Stimulated activated naive CD4-positive, alpha-beta T cell (primary cell): ENCODE results near the gene TNFSF10.
"Not testable (repeated sequence)": the region's sequence is repeated elsewhere in the genome, so short reads cannot be mapped to it uniquely, and the experiment has no call there.

ENCODE experiments used
- DNase-seq, 6 experiments: peaks; one replicate each; lab custom pipeline; 2025; lab: John Stamatoyannopoulos, UW

TNFSF10 gene

GRCh38 chr3:172522871-172523818 lies at the start of gene TNFSF10:
Gene TNFSF10, minus strand, starts transcription at chr3:172523430. Its CDS starts 46 bp downstream, at chr3:172523384.
- DNase-seq: peak; percentile 28 to 81 (median 57)

- no peak for DNase-seq
Observed at GRCh38 chr3:172569128-172570008, 46.1 kb upstream of the TNFSF10 start.

GRCh38 chr3:172568701-172569100 lies 45.5 kb upstream of the TNFSF10 start:
- no peak for DNase-seq

- not testable (repeated sequence) for DNase-seq
Observed at GRCh38 chr3:172566785-172567184, 43.6 kb upstream of the TNFSF10 start.

- no peak for DNase-seq
Observed at GRCh38 chr3:172564499-172564898, 41.3 kb upstream of the TNFSF10 start.

- DNase-seq: no peak
Observed at GRCh38 chr3:172562871-172563865, 39.9 kb upstream of the TNFSF10 start.

GRCh38 chr3:172561897-172562640 lies 38.8 kb upstream of the TNFSF10 start:
- DNase-seq: no peak

- DNase-seq: no peak
Observed at GRCh38 chr3:172560586-172560985, 37.4 kb upstream of the TNFSF10 start.

GRCh38 chr3:172560026-172560425 lies 36.8 kb upstream of the TNFSF10 start:
- DNase-seq: no peak

- no peak for DNase-seq
Observed at GRCh38 chr3:172559020-172559419, 35.8 kb upstream of the TNFSF10 start.

- no peak for DNase-seq
Observed at GRCh38 chr3:172557515-172558220, 34.4 kb upstream of the TNFSF10 start.

GRCh38 chr3:172553526-172554252 lies 30.5 kb upstream of the TNFSF10 start:
- no peak for DNase-seq

GRCh38 chr3:172552607-172553006 lies 29.4 kb upstream of the TNFSF10 start:
- no peak for DNase-seq

- DNase-seq: no peak
Observed at GRCh38 chr3:172551874-172552273, 28.6 kb upstream of the TNFSF10 start.

GRCh38 chr3:172550347-172550943 lies 27.2 kb upstream of the TNFSF10 start:
- no peak for DNase-seq

- DNase-seq: no peak
Observed at GRCh38 chr3:172549144-172549543, 25.9 kb upstream of the TNFSF10 start.

- no peak for DNase-seq
Observed at GRCh38 chr3:172546628-172547214, 23.5 kb upstream of the TNFSF10 start.

GRCh38 chr3:172546105-172546504 lies 22.9 kb upstream of the TNFSF10 start:
- no peak for DNase-seq

GRCh38 chr3:172544404-172544803 lies 21.2 kb upstream of the TNFSF10 start:
- DNase-seq: no peak
